RWPE1 (cell line): Measurements from ENCODE around the gene NBEAL1.
"Not testable (repeated sequence)": the region's sequence is repeated elsewhere in the genome, so short reads cannot be mapped to it uniquely, and the experiment has no call there.

Source experiments
- CTCF ChIA-PET: fragments of 350-600 bp; sonication (Branson Sonifier 250); formaldehyde crosslinking; extraction: SDS; loops from one replicate; lab custom pipeline; 2021; lab: Yijun Ruan, JAX
- POLR2A ChIA-PET: fragments of 400-600 bp; formaldehyde crosslinking; extraction: SDS; loops from one replicate; lab custom pipeline; 2020; ENCODE audit warnings: antibody characterized with exemption; ENCODE audit not compliant: low non-redundant PET; lab: Yijun Ruan, JAX
- DNase-seq: peaks from one replicate; pipeline ENCODE4 v3.0.0; 2012; ENCODE audit warnings: low spot score
- H3K27ac ChIP-seq: fragments of 450-650 bp; 2 replicates; pipeline ENCODE4 v1.5.1; 2017
- CTCF ChIP-seq: fragments of 450-650 bp; conservative IDR thresholded peaks from 2 replicates; pipeline ENCODE4 v1.5.1; 2017; ENCODE audit warnings: low read depth, mild to moderate bottlenecking

Gene NBEAL1

GRCh38 chr2:203097735-203098134 lies 83.1 kb downstream of the NBEAL1 start:
- ChIA-PET CTCF (no interaction called here), POLR2A (no interaction called here)
- peak; percentile 18; the same call in 1 of the 2 replicates for TF ChIP-seq CTCF
- H3K27ac ChIP-seq: no peak overlapping the region
- DNase-seq: no peak

GRCh38 chr2:203102357-203102756 lies 87.7 kb downstream of the NBEAL1 start:
- CTCF ChIA-PET, POLR2A ChIA-PET, H3K27ac ChIP-seq, DNase-seq: not testable (repeated sequence)

- no peak for DNase-seq
- no peak for TF ChIP-seq CTCF
- no peak overlapping the region for H3K27ac ChIP-seq
- CTCF ChIA-PET: interaction anchor here (0.6 kb wide), 1 partner anchor 827 kb away, joined by 6 read pairs; no protein-coding TSS in a partner anchor
- POLR2A ChIA-PET: no interaction called here
Measured at GRCh38 chr2:203104273-203104672, 89.6 kb downstream of the NBEAL1 start.

GRCh38 chr2:203105996-203106395 lies 91.3 kb downstream of the NBEAL1 start:
- POLR2A ChIA-PET: no interaction called here
- TF ChIP-seq CTCF: no peak
- CTCF ChIA-PET: no interaction called here
- DNase-seq: no peak
- H3K27ac ChIP-seq: no peak overlapping the region

GRCh38 chr2:203110496-203110895 lies 95.8 kb downstream of the NBEAL1 start:
- H3K27ac ChIP-seq, CTCF ChIA-PET, DNase-seq, POLR2A ChIA-PET: not testable (repeated sequence)

- TF ChIP-seq CTCF: peak; percentile 14; the same call in 1 of the 2 replicates
- H3K27ac ChIP-seq: no peak overlapping the region
- DNase-seq: no peak
- CTCF ChIA-PET: interaction anchor here (0.6 kb wide), 1 partner anchor 18 kb away, joined by 3 read pairs; no protein-coding TSS in a partner anchor
- POLR2A ChIA-PET: no interaction called here
Measured at GRCh38 chr2:203112342-203112741, 97.7 kb downstream of the NBEAL1 start.

GRCh38 chr2:203115201-203115700 lies 100.6 kb downstream of the NBEAL1 start:
- H3K27ac ChIP-seq, POLR2A ChIA-PET, DNase-seq: not testable (repeated sequence)
- CTCF ChIA-PET: interaction anchor here (0.6 kb wide), 1 partner anchor 73 kb away, joined by 3 read pairs; no protein-coding TSS in a partner anchor

- H3K27ac ChIP-seq: no peak overlapping the region
- TF ChIP-seq CTCF: peak; percentile 29
- ChIA-PET POLR2A (no interaction called here), CTCF (no interaction called here)
- DNase-seq: no peak
Measured at GRCh38 chr2:203122317-203122986, 107.8 kb downstream of the NBEAL1 start.
